GM18519 (cell line): Measurements from ENCODE around the gene ACER1.
"Not testable (repeated sequence)": the region's sequence is repeated elsewhere in the genome, so short reads cannot be mapped to it uniquely, and the experiment has no call there.

Source experiments
- ATAC-seq: cut with Tn5 transposase; IDR thresholded peaks from one replicate; pipeline ENCODE4 v1.9.1; 2021; ENCODE audit warnings: mild to moderate bottlenecking, moderate library complexity; ENCODE audit not compliant: unreplicated experiment, low FRiP score

ACER1 gene

GRCh38 chr19:6297202-6297601 is 36.2 kb downstream of the ACER1 start:
- no peak for ATAC-seq

- no peak for ATAC-seq
Measured at GRCh38 chr19:6292006-6292405, 41.4 kb downstream of the ACER1 start.

- no peak for ATAC-seq
Measured at GRCh38 chr19:6288737-6289136, 44.7 kb downstream of the ACER1 start.

- ATAC-seq: no peak
Measured at GRCh38 chr19:6287269-6287885, 46.0 kb downstream of the ACER1 start.

- ATAC-seq: no peak
Measured at GRCh38 chr19:6286676-6287075, 46.7 kb downstream of the ACER1 start.

GRCh38 chr19:6282393-6282792 is 51.0 kb downstream of the ACER1 start:
- not testable (repeated sequence) for ATAC-seq

- peak; percentile 82 for ATAC-seq
Measured at GRCh38 chr19:6279931-6280591, 53.4 kb downstream of the ACER1 start, which contains the start of gene MLLT1. MLLT1 (minus strand) TSS chr19:6279975; CDS start chr19:6279784, 191 bp downstream.

GRCh38 chr19:6279620-6279930 is 53.8 kb downstream of the ACER1 start:
- ATAC-seq: peak; percentile 10

- no peak for ATAC-seq
Measured at GRCh38 chr19:6278740-6279619, 54.4 kb downstream of the ACER1 start.

- ATAC-seq: no peak
Measured at GRCh38 chr19:6278051-6278450, 55.4 kb downstream of the ACER1 start.

- no peak for ATAC-seq
Measured at GRCh38 chr19:6276447-6276846, 57.0 kb downstream of the ACER1 start.

GRCh38 chr19:6275170-6275744 is 58.2 kb downstream of the ACER1 start:
- no peak for ATAC-seq

GRCh38 chr19:6274756-6275155 is 58.7 kb downstream of the ACER1 start:
- ATAC-seq: no peak

- ATAC-seq: no peak
Measured at GRCh38 chr19:6273701-6274601, 59.5 kb downstream of the ACER1 start.

GRCh38 chr19:6272913-6273600 is 60.4 kb downstream of the ACER1 start:
- no peak for ATAC-seq

- no peak for ATAC-seq
Measured at GRCh38 chr19:6272411-6272791, 61.0 kb downstream of the ACER1 start.

- no peak for ATAC-seq
Measured at GRCh38 chr19:6271721-6272410, 61.5 kb downstream of the ACER1 start.

- ATAC-seq: no peak
Measured at GRCh38 chr19:6271251-6271650, 62.2 kb downstream of the ACER1 start.

- ATAC-seq: no peak
Measured at GRCh38 chr19:6270822-6271221, 62.6 kb downstream of the ACER1 start.
